GM18499 (cell line): ENCODE data around the gene COX7C.
"Not testable (repeated sequence)": the region's sequence is repeated elsewhere in the genome, so short reads cannot be mapped to it uniquely, and the experiment has no call there.

ENCODE experiments used
- ATAC-seq: cut with Tn5 transposase; IDR thresholded peaks from one replicate; pipeline ENCODE4 v1.9.1; 2021; ENCODE audit warnings: moderate number of reproducible peaks; ENCODE audit not compliant: insufficient read depth, unreplicated experiment

Gene COX7C

DNA sequence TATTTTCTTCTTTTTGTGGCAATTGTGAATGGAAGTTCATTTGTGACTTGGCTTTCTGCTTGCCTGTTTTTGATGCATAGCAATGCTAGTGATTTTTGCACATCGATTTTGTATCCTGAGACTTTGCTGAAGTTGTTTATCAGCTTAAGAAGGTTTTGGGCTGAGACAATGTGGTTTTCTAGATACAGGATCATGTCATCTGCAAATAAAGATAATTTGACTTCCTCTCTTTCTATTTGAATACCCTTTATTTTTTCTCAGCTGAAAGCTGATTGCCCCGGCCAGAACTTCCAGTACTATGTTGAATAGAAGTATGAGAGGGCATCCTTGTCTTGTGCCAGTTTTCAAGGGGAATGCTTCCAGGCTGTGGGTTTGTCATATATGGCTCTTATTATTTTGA is 43.0 kb downstream of the COX7C start:
- not testable (repeated sequence) for ATAC-seq

DNA sequence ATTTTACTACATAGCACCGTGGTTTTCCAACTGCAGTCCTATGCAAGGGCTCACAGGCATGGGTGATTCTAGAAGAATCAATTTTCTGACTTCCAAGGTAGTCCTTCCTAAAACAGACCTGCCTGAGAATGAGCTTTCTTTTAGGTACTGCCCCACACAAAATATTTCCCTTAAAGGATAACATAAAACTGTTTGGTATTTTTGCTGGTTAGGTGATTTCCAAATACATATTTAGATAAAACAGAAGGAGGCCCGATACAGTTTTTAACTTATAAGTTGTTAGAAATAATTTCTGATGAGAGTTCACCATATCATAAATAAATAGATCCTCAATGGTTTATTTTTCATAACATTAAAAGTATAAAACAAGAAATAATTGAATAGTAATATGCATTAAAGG is 46.4 kb downstream of the COX7C start:
- no peak for ATAC-seq

DNA sequence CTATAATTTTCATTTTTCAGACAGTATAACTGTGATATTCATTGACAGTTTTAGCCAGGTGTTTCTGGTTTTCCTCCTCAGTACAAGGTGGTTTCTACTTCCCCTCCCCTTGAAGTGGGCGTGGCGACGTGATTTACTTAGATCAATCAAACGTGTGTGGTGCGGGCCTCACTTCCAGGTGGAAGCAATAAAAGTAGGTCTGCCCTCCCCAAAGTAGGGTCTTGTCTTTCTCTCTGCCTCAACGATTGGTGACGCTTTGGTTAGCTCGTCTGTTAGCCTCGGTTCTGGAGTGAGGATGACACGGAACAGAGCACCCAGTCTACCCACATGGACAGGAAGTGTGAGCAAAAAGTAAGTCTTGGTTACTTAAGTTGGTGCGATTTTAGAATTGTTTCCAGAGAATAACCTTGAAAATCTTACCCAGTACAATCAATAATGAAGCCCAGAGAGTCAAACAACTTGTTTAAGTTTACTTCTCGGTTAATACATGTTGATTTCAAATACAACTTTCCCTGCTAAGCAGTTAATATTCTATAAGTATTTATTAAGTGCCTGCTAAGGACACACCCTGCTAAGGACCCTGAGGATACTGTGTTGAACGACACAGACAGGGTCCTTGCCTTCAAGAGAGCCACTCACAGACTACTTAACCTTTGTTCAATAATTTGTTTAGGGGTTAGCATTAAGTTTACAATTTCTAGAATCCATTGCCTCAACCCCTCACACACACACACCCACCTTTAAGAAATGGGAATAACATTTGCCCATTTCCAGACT is 48.4 kb downstream of the COX7C start:
- ATAC-seq = no peak

DNA sequence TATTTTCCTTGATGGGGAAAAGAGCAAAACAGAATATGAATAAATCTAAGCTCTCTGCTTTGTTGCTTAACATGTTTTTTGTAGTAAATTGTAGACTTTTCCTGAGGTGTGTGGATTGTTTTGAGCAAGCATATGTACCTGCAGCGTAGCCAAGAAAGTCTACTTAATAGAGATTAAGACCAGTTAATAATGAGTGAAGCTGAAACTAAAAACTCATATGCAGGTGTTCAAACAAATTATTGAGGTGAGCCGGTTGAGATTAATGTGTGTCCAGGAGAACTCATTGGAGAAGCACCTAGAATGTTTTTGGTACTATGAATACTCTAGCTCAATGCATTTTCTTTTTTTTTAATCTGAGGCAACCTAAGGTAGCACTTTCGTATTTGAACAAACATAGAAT is 49.2 kb downstream of the COX7C start:
- no peak for ATAC-seq
